Tibial nerve (tissue), 4 donors: ENCODE data around the gene MAP4K4. TPM values are rescaled to one million over a fixed set of nuclear protein-coding genes. Genes with fewer than 3 reads are reported as not detected.
A peak's percentile ranks its signal among the peaks of the same experiment; 100 is the strongest.

Experiments
- DNase-seq, 2 donors: peaks; one replicate each; pipeline ENCODE4 v3.0.0-alpha.2; 2019; ENCODE audit warnings: low spot score in 2 of 2
- H3K27ac ChIP-seq, 4 donors: fragments of 200-600 bp; sonication (generic) in 3 of 4; one replicate each; pipeline ENCODE4 v1.5.1; 2017 to 2019; ENCODE audit warnings: mild to moderate bottlenecking in 1 of 4
- H3K27me3 ChIP-seq, 2 donors: fragments of 200-600 bp; sonication (generic) in 1 of 2; one replicate each; pipeline versions ENCODE4 v1.5.1 to v1.6.0; 2017 to 2019
- H3K36me3 ChIP-seq, 3 donors: fragments of 200-600 bp; sonication (generic); one replicate each; pipeline ENCODE4 v1.5.1; 2018 to 2019
- H3K4me1 ChIP-seq, 4 donors: fragments of 200-600 bp; sonication (generic) in 3 of 4; one replicate each; pipeline ENCODE4 v1.5.1; 2017 to 2019
- H3K4me3 ChIP-seq, 4 donors: fragments of 200-600 bp; sonication (generic) in 3 of 4; one replicate each; pipeline ENCODE4 v1.5.1; 2017 to 2019; ENCODE audit warnings: mild to moderate bottlenecking in 1 of 4, moderate library complexity in 1 of 4
- H3K9me3 ChIP-seq, 4 donors: fragments of 200-600 bp; sonication (generic) in 3 of 4; one replicate each; pipeline ENCODE4 v1.5.1; 2017 to 2019
- EP300 ChIP-seq, 2 donors: sonication (generic); formaldehyde crosslinking; IDR thresholded peaks; one replicate each; pipeline ENCODE4 v1.6.1; 2017; ENCODE audit warnings: antibody characterized with exemption in 2 of 2, mild to moderate bottlenecking in 1 of 2
- POLR2A ChIP-seq, 2 donors: fragments of 450-650 bp; IDR thresholded peaks; one replicate each; pipeline ENCODE4 v1.6.1; 2017; ENCODE audit warnings: antibody characterized with exemption in 2 of 2, mild to moderate bottlenecking in 2 of 2, moderate library complexity in 2 of 2
- WGBS, 2 donors: methylation state at CpG; one replicate each; pipeline ENCODE4 v1.1.5; 2018; 5-methylcytosine and 5-hydroxymethylcytosine counted together
- total RNA-seq, 4 donors: library from RNA; depleted of rRNA; stranded (reverse); fragments of >200 nt; gene quantifications; one replicate each; pipeline ENCODE4 v1.1.0, GENCODE V29; 2016
- TF ChIP-seq, protein P1 (sequence below), 5 experiments: fragments of 200-600 bp in 3 of 5; fragments of 450-650 bp in 2 of 5; sonication (generic) in 3 of 5; IDR thresholded peaks; one replicate each; pipeline ENCODE4 v1.5.1; 2016 to 2019; ENCODE audit warnings: antibody characterized with exemption in 5 of 5, mild to moderate bottlenecking in 3 of 5, moderate library complexity in 2 of 5

MAP4K4 gene
- total RNA-seq, 4 donors from 2014 or later = 78.0 to 85.7 (median 84.4) TPM

DNA sequence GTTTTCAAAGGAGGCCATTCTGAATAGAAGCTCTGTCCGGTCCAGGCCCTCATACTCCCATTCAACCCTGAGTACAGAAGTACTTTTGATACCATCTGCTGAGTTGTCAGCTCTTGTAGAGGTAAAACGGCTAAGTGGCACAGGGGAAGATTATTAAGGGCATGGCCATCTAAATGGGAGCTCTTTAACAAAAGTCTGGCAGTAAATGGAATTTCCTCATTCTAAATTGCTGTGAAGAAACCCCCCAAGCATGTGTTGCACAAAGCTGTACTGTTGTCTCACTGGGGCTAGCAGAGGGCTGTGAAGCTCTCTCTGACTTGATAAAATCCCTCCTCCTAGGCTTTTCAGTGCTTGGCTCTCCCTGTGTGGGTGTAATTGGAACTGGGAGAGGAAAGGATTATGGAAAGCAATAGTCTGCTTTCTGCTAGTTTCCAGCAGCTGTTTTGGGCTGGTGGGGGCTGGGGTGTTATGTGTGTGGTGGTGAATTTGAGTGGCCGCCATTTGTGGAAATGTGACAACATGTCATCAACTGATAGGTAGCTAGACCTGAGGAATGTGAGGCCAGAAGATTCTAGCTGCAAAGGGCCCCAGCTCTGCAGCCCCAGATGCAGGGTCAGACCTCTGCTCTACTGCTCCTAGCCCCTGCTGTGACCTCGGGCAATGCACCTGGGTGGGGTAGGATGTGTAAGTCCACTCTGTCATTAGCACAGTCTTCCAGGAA is 65.1 kb downstream of the MAP4K4 start:
- no peak for DNase-seq
- Histone ChIP-seq H3K9me3 (no peaks in the 10 kb centered on the region), H3K27ac (peak overlapping the region in 3 of 4 donors; percentile 44 to 77 (median 70)), H3K4me3 (no peak overlapping the region), H3K36me3 (no peaks in the 10 kb centered on the region), H3K4me1 (peaks cover 0 to 82% (median 60%) of the 10 kb centered on the region in 4 donors), H3K27me3 (no peaks in the 10 kb centered on the region)
- TF ChIP-seq, protein P1, sequence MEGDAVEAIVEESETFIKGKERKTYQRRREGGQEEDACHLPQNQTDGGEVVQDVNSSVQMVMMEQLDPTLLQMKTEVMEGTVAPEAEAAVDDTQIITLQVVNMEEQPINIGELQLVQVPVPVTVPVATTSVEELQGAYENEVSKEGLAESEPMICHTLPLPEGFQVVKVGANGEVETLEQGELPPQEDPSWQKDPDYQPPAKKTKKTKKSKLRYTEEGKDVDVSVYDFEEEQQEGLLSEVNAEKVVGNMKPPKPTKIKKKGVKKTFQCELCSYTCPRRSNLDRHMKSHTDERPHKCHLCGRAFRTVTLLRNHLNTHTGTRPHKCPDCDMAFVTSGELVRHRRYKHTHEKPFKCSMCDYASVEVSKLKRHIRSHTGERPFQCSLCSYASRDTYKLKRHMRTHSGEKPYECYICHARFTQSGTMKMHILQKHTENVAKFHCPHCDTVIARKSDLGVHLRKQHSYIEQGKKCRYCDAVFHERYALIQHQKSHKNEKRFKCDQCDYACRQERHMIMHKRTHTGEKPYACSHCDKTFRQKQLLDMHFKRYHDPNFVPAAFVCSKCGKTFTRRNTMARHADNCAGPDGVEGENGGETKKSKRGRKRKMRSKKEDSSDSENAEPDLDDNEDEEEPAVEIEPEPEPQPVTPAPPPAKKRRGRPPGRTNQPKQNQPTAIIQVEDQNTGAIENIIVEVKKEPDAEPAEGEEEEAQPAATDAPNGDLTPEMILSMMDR (IDR thresholded peaks at IDR 0.05) = no peak
- TF ChIP-seq EP300 (IDR thresholded peaks at IDR 0.05) = no peak
- no peak for TF ChIP-seq POLR2A (IDR thresholded peaks at IDR 0.05)
- 16 to 30% methylated on average over 4 of the region's 4 CpGs for WGBS, 2 donors

GRCh38 chr2:101763496-101764333 is 66.2 kb downstream of the MAP4K4 start:
- no peak for TF ChIP-seq EP300 (IDR thresholded peaks at IDR 0.05)
- TF ChIP-seq, protein P1 (IDR thresholded peaks at IDR 0.05) = no peak
- TF ChIP-seq POLR2A (IDR thresholded peaks at IDR 0.05) = no peak
- H3K36me3 ChIP-seq = no peaks in the 10 kb centered on the region
- WGBS, 2 donors = 42 to 51% methylated on average over 5 of the region's 5 CpGs
- H3K9me3 ChIP-seq = no peaks in the 10 kb centered on the region
- DNase-seq = no peak
- H3K4me1 ChIP-seq = peaks cover 0 to 82% (median 65%) of the 10 kb centered on the region in 4 donors
- H3K27me3 ChIP-seq = no peaks in the 10 kb centered on the region
- peak overlapping the region in 2 of 4 donors; percentile 70 to 77 for H3K27ac ChIP-seq
- H3K4me3 ChIP-seq = no peak overlapping the region

DNA sequence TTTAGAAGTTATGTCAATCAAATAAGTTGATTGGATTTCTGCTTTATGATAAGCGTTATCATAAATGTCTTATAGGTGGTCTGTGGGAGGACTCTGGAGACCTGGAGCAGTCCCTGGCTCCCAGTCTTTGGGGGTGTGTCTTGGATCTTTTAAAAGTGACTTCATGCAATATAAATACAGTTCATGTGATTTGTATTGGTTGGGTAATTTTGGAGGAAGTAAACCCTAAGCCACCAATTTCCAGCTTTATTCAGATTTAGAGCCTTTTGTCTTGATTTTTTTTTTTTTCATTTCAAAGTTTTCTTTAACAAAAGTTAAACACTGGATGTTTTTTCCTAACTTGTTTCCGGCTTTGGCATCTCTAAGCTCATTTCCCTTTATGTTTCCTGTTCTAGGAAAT is 68.8 kb downstream of the MAP4K4 start:
- TF ChIP-seq POLR2A (IDR thresholded peaks at IDR 0.05) (no peak), EP300 (IDR thresholded peaks at IDR 0.05) (no peak)
- TF ChIP-seq, protein P1 (IDR thresholded peaks at IDR 0.05) = no peak
- Histone ChIP-seq H3K27ac (peak overlapping the region in 3 of 4 donors; percentile 56 to 77 (median 70)), H3K4me1 (peaks cover 0 to 96% (median 77%) of the 10 kb centered on the region in 4 donors), H3K4me3 (peak overlapping the region in 2 of 4 donors; percentile 4 to 14), H3K36me3 (no peaks in the 10 kb centered on the region), H3K9me3 (no peaks in the 10 kb centered on the region), H3K27me3 (no peaks in the 10 kb centered on the region)
- 40 to 43% methylated on average over 2 of the region's 2 CpGs for WGBS, 2 donors
- no peak for DNase-seq

GRCh38 chr2:101766871-101767739 is 69.6 kb downstream of the MAP4K4 start:
- no peaks in the 10 kb centered on the region for H3K36me3 ChIP-seq
- peak overlapping the region in 2 of 4 donors; percentile 4 to 14 for H3K4me3 ChIP-seq
- 37 to 38% methylated on average over 5 of the region's 5 CpGs for WGBS, 2 donors
- H3K27ac ChIP-seq = peak overlapping the region; percentile 18 to 77 (median 63)
- no peaks in the 10 kb centered on the region for H3K9me3 ChIP-seq
- TF ChIP-seq POLR2A (IDR thresholded peaks at IDR 0.05) (no peak), EP300 (IDR thresholded peaks at IDR 0.05) (peak in 1 of 2 donors; percentile 36)
- H3K4me1 ChIP-seq = peaks cover 0 to 97% (median 80%) of the 10 kb centered on the region in 4 donors
- no peaks in the 10 kb centered on the region for H3K27me3 ChIP-seq
- DNase-seq = no peak
